ENCODE data around the gene TAF1. TPM values are rescaled to one million over a fixed set of nuclear protein-coding genes. Genes with fewer than 3 reads are reported as not detected.
A peak's percentile ranks its signal among the peaks of the same experiment; 100 is the strongest.
"Not testable (repeated sequence)": the region's sequence is repeated elsewhere in the genome, so short reads cannot be mapped to it uniquely, and the experiment has no call there.

TAF1 gene
- total RNA-seq, 1 experiment from 2014 or later = 6.6 TPM

DNA sequence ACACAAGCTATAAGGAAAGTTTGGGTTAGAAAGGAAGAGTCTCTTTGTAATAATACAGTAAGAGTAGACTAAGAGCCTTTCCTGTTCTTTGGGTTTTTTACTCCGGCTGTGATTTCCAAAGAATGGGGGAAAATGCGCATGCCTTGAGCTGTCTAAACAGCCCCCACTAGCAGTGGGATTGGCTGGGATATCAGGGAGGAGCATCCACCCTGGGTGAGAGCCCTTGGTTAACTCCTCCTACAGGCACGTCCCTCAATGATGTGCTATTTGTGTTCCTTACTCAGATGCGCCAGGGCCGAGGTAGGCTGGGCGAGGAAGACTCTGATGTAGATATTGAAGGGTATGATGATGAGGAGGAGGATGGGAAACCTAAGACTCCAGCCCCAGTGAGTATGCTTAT is 92.7 kb downstream of the TAF1 start:
- H3K36me3 ChIP-seq (replicated peaks; ENCODE audit: control insufficient read depth, insufficient read depth, low read length) = peaks cover 16% of the 10 kb centered on the region
- DNase-seq = peak; percentile 54
- H3K27me3 ChIP-seq (ENCODE audit: control insufficient read depth, insufficient read depth, low read length) = no peaks in the 10 kb centered on the region
- H3K4me3 ChIP-seq (ENCODE audit: insufficient read depth, low read depth, low read length) = no peak overlapping the region

DNA sequence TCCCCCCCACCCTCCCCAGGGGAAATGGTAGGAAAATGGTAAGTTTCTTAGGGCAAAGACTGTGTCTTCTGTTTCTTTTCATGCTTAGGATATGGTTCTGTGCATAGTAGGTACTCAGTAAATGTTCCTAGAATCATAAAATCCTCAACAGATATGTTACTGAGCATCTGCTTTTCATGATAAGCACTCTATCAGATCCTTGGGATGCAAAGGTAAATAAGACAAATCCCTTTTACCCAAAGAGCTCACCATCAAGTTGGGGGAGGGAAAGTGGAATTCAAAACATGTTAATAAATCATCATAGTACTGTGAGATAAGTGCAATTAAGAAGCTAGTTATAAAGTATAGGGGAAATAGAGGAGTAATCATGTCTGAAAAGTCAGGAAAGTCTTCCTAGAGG is 98.8 kb downstream of the TAF1 start:
- Histone ChIP-seq H3K4me3 (ENCODE audit: insufficient read depth, low read depth, low read length) (no peak overlapping the region), H3K36me3 (replicated peaks; ENCODE audit: control insufficient read depth, insufficient read depth, low read length) (peaks cover 6% of the 10 kb centered on the region), H3K27me3 (ENCODE audit: control insufficient read depth, insufficient read depth, low read length) (no peaks in the 10 kb centered on the region)
- DNase-seq = no peak

GRCh38 chrX:71466979-71467523 is 100.9 kb downstream of the TAF1 start:
- DNase-seq = no peak
- Histone ChIP-seq H3K27me3 (ENCODE audit: control insufficient read depth, insufficient read depth, low read length) (no peaks in the 10 kb centered on the region), H3K36me3 (replicated peaks; ENCODE audit: control insufficient read depth, insufficient read depth, low read length) (peaks cover 3% of the 10 kb centered on the region), H3K4me3 (ENCODE audit: insufficient read depth, low read depth, low read length) (no peak overlapping the region)

- DNase-seq = no peak
- Histone ChIP-seq H3K36me3 (replicated peaks; ENCODE audit: control insufficient read depth, insufficient read depth, low read length) (no peaks in the 10 kb centered on the region), H3K27me3 (ENCODE audit: control insufficient read depth, insufficient read depth, low read length) (no peaks in the 10 kb centered on the region), H3K4me3 (ENCODE audit: insufficient read depth, low read depth, low read length) (no peak overlapping the region)
Observed at GRCh38 chrX:71475785-71476540, 109.8 kb downstream of the TAF1 start.

GRCh38 chrX:71482228-71482958 is 116.2 kb downstream of the TAF1 start:
- no peak overlapping the region for H3K4me3 ChIP-seq (ENCODE audit: insufficient read depth, low read depth, low read length)
- no peak for DNase-seq
- no peaks in the 10 kb centered on the region for H3K36me3 ChIP-seq (replicated peaks; ENCODE audit: control insufficient read depth, insufficient read depth, low read length)
- no peaks in the 10 kb centered on the region for H3K27me3 ChIP-seq (ENCODE audit: control insufficient read depth, insufficient read depth, low read length)

GRCh38 chrX:71487814-71488213 is 121.7 kb downstream of the TAF1 start:
- no peaks in the 10 kb centered on the region for H3K36me3 ChIP-seq (replicated peaks; ENCODE audit: control insufficient read depth, insufficient read depth, low read length)
- no peak for DNase-seq
- H3K4me3 ChIP-seq (ENCODE audit: insufficient read depth, low read depth, low read length) = no peak overlapping the region
- H3K27me3 ChIP-seq (ENCODE audit: control insufficient read depth, insufficient read depth, low read length) = no peaks in the 10 kb centered on the region

DNA sequence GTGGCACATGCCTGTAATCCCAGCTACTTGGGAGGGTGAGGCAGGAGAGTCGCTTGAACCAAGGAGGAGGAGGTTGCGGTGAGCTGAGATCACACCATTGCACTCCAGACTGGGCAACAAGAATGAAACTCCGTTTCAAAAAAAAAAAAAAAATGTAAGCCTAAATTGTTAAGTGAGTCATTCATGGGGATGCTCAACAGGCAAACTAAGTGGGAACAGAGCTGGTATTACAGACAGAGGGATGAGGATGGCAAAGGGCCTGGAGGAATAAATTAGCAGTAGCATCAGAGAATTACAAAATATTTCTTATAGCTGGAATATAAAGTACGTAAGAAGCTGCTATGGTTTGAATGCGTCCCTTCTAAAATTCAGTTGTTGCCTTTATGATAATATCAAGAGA is 123.4 kb downstream of the TAF1 start:
- no peaks in the 10 kb centered on the region for H3K36me3 ChIP-seq (replicated peaks; ENCODE audit: control insufficient read depth, insufficient read depth, low read length)
- DNase-seq = no peak
- H3K27me3 ChIP-seq (ENCODE audit: control insufficient read depth, insufficient read depth, low read length) = no peaks in the 10 kb centered on the region
- H3K4me3 ChIP-seq (ENCODE audit: insufficient read depth, low read depth, low read length) = no peak overlapping the region

GRCh38 chrX:71492231-71493065 is 126.3 kb downstream of the TAF1 start:
- H3K36me3 ChIP-seq (replicated peaks; ENCODE audit: control insufficient read depth, insufficient read depth, low read length) = no peaks in the 10 kb centered on the region
- no peak overlapping the region for H3K4me3 ChIP-seq (ENCODE audit: insufficient read depth, low read depth, low read length)
- no peaks in the 10 kb centered on the region for H3K27me3 ChIP-seq (ENCODE audit: control insufficient read depth, insufficient read depth, low read length)
- DNase-seq = peak; percentile 75

GRCh38 chrX:71493111-71493613 is 127.0 kb downstream of the TAF1 start:
- Histone ChIP-seq H3K4me3 (ENCODE audit: insufficient read depth, low read depth, low read length) (no peak overlapping the region), H3K27me3 (ENCODE audit: control insufficient read depth, insufficient read depth, low read length) (no peaks in the 10 kb centered on the region), H3K36me3 (replicated peaks; ENCODE audit: control insufficient read depth, insufficient read depth, low read length) (no peaks in the 10 kb centered on the region)
- no peak for DNase-seq

DNA sequence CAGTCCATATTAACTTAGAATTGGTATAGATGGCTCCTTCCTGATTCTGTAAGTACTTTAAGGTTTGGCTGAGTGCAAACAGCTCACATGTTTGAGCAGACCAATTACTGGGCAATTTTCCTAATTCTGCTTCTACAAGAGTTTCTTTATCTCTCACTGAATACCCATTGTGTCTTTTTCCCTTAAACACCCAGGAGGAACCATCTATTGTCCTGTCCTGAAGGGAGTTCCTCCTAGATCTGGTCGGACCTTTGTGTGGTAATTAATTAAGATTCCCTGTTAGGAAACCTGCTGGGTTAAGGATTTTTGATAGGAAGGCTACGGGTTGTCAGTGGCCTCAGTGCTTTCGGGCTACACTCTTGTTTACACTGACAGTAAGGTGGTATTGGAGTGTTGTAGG is 129.8 kb downstream of the TAF1 start:
- not testable (repeated sequence) for DNase-seq; H3K27me3 ChIP-seq (ENCODE audit: control insufficient read depth, insufficient read depth, low read length); H3K4me3 ChIP-seq (ENCODE audit: insufficient read depth, low read depth, low read length); H3K36me3 ChIP-seq (replicated peaks; ENCODE audit: control insufficient read depth, insufficient read depth, low read length)

DNA sequence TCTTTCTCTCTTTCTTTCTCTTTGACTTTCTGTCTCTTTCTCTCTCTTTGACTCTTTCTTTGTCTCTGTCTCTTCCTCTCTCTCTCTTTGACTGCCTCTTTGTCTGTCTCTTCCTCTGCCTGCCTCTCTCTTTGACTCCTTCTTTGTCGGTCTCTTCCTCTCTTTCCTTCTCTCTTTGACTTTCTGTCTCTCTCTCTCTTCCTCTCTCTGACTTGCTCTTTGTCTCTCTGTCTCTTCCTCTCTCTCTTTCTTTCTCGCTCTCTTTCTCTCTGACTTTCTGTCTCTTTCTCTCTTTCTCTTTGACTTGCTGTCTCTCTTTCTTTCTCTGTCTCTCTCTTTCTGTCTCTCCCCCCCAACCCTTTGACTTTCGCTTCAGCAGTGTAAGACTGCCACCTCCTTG is 130.3 kb downstream of the TAF1 start:
- no peaks in the 10 kb centered on the region for H3K27me3 ChIP-seq (ENCODE audit: control insufficient read depth, insufficient read depth, low read length)
- DNase-seq = no peak
- H3K36me3 ChIP-seq (replicated peaks; ENCODE audit: control insufficient read depth, insufficient read depth, low read length) = no peaks in the 10 kb centered on the region
- no peak overlapping the region for H3K4me3 ChIP-seq (ENCODE audit: insufficient read depth, low read depth, low read length)

- H3K27me3 ChIP-seq (ENCODE audit: control insufficient read depth, insufficient read depth, low read length); H3K36me3 ChIP-seq (replicated peaks; ENCODE audit: control insufficient read depth, insufficient read depth, low read length); DNase-seq; H3K4me3 ChIP-seq (ENCODE audit: insufficient read depth, low read depth, low read length): not testable (repeated sequence)
Observed at GRCh38 chrX:71502080-71502479, 135.9 kb downstream of the TAF1 start.

DNA sequence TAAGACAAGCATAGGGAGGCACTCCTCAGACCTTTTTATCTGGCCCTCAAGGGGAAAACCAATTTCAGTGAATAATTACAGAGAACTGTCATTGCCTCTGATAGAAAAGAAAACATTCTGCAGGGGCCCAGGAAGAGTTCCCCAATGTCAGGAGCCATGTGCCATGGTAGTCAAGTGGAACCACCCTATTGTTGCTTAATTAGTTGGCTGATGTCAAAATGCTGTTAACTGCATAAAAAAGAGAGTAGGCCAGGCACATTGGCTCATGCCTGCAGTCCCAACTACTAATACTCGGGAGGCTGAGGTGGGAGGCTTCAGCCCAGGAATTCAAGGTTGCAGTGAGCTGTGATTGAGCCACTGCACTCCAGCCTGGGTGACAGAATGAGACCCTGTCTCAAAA is 138.2 kb downstream of the TAF1 start:
- DNase-seq = no peak
- H3K36me3 ChIP-seq (replicated peaks; ENCODE audit: control insufficient read depth, insufficient read depth, low read length) = no peaks in the 10 kb centered on the region
- H3K27me3 ChIP-seq (ENCODE audit: control insufficient read depth, insufficient read depth, low read length) = no peaks in the 10 kb centered on the region
- H3K4me3 ChIP-seq (ENCODE audit: insufficient read depth, low read depth, low read length) = no peak overlapping the region

GRCh38 chrX:71509289-71509688 is 143.1 kb downstream of the TAF1 start:
- DNase-seq = no peak
- H3K4me3 ChIP-seq (ENCODE audit: insufficient read depth, low read depth, low read length) = no peak overlapping the region
- H3K36me3 ChIP-seq (replicated peaks; ENCODE audit: control insufficient read depth, insufficient read depth, low read length) = no peaks in the 10 kb centered on the region
- H3K27me3 ChIP-seq (ENCODE audit: control insufficient read depth, insufficient read depth, low read length) = no peaks in the 10 kb centered on the region

All from H7 (cell line).